GM19240 (cell line): ENCODE data around the gene WDR93.

Experiments used
- DNase-seq: peaks from one replicate; pipeline ENCODE4 v3.0.0; 2011; ENCODE audit warnings: low spot score; ENCODE audit not compliant: insufficient read length

WDR93 gene

GRCh38 chr15:89690276-89691218 lies at the start of gene WDR93, which contains the start of gene PEX11A:
TSS of gene WDR93 (plus strand) at chr15:89690811. CDS start at chr15:89701747, 10,936 bp downstream.
TSS of gene PEX11A (minus strand) at chr15:89690754. CDS start at chr15:89690632, 122 bp downstream.
- DNase-seq, result peak; percentile 40

DNA sequence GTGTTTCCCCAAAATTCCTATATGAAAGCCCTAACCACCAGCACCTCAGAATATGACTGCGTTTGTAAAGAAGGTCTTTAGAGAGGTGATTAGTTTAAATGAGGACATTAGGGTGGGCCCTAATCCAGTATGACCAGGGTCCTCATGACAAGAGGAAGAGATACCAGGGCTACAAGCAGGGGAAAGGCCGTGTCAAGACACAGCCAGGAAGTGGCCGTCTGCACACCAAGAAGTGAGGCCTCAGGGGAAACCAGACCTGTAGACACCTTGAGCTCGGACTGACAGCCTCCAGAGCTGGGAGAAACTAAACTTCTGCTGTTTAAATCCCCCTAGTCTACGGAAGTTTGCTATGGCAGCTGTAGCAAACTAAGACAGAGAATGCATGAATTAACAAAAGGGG lies 49.6 kb upstream of the WDR93 start:
- DNase-seq, result no peak

- no peak for DNase-seq
Measured at GRCh38 chr15:89642106-89642505, 48.5 kb upstream of the WDR93 start.

- DNase-seq, result no peak
Measured at GRCh38 chr15:89645680-89646079, 44.9 kb upstream of the WDR93 start.

DNA sequence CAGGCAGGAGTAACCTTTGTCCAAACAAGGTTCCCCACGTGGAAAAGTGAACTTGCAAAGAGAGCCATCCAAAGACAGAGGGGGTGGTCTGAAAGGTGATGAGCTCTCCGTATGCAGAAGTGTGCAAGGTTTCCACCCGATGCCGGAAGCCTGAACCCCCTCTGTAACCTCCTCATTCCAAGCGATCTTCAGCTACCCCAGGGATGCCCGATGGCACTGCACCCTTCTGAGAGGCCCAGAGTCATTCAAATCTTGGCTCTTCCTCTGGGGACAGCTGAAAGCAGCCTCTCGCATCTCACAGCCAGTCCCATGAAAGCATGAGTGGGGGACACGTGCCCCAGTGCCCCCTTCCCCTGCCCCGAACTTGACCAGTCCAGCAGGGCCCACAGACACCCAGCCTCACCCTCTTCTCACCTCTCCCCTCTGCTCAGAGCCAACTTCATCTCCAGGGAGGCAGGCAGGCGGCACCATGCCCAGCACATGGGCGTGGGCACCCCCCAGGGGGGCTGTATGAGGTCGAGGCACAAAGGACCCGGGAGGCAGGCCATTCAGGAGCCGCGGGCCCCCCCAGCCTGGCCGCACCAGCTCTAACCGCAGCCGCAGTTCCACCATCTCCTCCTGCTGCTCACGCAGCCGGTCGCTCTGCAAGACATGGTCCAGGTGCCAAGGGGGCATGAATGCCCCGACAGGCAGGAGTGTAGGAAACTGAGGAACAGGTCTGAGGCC lies 44.0 kb upstream of the WDR93 start:
- DNase-seq, result no peak

GRCh38 chr15:89647191-89647851 lies 43.3 kb upstream of the WDR93 start:
- DNase-seq, result peak; percentile 46

GRCh38 chr15:89648106-89649012 lies 42.3 kb upstream of the WDR93 start:
- no peak for DNase-seq

DNA sequence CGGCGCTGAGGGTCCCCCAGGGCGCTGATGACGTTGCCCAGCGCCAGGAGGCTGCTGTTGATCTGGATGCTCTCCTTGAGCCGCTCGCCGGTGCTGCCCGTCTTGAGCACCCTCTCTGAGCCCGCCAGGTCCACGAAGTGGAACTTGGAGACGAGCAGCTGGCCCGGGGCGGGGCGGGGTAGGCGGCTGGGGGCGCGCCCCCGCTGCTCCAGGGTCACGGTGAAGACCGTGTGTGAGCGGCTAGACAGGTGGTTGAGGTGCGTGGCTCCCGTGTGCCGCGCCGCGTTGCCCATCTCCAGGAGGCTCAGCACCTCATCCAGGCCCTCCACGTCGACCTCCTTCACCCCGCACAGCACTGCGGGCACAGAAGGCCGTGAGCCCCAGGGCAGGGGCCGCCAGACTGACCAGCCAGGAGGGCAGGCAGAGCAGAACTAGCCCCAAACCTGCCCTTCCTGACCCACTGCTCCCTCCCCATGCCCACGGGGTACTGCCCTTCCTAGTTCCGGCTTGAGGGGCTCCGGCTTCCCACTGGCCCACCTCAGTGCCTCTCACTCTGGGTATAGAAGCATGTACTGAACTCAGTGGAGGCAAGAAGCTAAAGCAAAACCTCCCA lies 41.5 kb upstream of the WDR93 start:
- DNase-seq, result no peak

GRCh38 chr15:89649716-89650115 lies 40.9 kb upstream of the WDR93 start:
- DNase-seq, result no peak

DNA sequence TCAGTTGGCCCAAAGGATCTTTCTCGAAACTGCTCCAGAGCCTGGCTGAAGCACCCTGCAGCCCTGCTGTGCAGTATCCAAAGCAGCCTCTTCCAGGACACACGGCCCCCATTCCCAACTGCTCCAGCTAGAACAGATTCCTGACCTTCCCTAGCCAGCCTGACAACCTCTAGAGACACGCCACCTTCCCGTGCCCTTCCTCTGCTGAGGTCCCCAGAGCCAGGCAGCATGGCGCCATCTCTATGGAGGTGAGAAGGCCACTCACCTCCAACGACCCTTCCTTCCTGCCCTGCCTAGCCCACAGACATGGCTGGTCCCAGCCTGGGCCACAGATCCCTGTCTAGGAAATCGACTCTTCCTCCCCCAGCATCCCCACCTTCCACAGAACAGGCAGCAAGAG lies 38.5 kb upstream of the WDR93 start:
- DNase-seq, result no peak

GRCh38 chr15:89652666-89653065 lies 37.9 kb upstream of the WDR93 start:
- DNase-seq, result no peak

DNA sequence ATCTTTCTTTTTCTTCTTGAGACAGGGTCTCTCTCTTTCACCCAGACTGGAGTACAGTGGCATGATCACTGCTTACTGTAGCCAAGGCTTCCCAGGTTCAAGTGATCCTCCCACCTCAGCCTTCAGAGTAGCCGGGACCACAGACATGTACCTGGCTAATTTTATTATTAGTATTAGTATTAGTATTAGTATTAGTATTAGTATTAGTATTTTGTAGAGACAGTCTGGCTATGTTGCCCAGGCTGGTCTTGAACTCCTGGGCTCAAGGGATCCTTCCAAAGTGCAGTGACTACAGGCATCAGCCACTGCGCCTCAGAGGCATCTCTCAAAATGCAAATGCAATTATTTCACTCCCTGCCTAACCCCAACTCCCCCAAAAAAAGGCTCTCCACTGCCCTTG lies 37.0 kb upstream of the WDR93 start:
- no peak for DNase-seq

GRCh38 chr15:89654301-89654761 lies 36.3 kb upstream of the WDR93 start:
- DNase-seq, result no peak

GRCh38 chr15:89654847-89655805 lies 35.5 kb upstream of the WDR93 start, which contains the start of gene KIF7:
TSS of gene KIF7 (minus strand) at chr15:89655467. CDS start at chr15:89652930, 2,537 bp downstream.
- DNase-seq, result peak; percentile 42

- DNase-seq, result no peak
Measured at GRCh38 chr15:89656116-89656815, 34.3 kb upstream of the WDR93 start.

- no peak for DNase-seq
Measured at GRCh38 chr15:89657686-89658200, 32.9 kb upstream of the WDR93 start.

DNA sequence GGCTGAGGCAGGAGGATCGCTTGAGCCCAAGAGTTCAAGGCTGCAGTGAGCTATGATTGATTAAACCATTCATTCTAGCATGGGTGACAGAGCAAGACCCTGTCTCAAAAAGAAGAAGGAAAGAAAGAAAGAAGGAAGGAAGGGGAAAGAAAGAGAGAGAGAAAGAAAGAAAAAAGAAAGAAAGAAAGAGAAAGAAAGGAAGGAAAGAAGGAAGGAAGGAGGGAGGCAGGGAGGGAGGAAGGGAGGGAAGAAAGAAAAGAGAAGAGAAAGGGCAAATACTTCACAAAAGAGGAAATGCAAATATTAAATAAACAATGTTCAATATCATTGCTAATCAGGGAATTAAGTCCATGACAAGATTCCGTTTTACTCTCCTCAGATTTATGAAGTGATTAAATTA lies 31.3 kb upstream of the WDR93 start:
- no peak for DNase-seq

GRCh38 chr15:89660556-89660955 lies 30.1 kb upstream of the WDR93 start:
- DNase-seq, result no peak
